ENCODE data around the gene ENPP3.

DNA sequence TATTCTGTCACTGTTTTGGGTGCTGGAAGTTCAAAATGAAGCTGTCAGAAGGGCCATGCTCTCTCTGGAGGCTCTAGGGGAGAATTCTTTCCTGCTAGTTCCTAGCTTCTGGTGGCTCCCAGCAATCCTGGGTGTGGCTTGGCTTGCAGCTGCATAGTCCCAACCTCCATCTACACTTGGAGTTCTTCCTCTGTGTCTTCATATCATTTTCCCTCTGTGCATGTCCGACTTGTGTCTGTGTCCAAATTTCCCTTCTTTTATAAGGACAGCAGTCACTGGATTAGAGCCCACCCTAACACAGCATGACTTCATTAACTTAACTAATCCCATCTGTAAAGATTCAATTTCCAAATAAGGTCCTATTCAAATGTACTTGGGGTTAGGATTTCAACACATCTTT is 147.5 kb downstream of the ENPP3 start:
- no peak for TF ChIP-seq LEF1 (IDR thresholded peaks at IDR 0.05; ENCODE audit: borderline replicate concordance)
- no peak for TF ChIP-seq HDGF (IDR thresholded peaks at IDR 0.05; ENCODE audit: borderline replicate concordance)
- no peak for TF ChIP-seq SUZ12 (IDR thresholded peaks at IDR 0.05)
- no peak for TF ChIP-seq NFRKB (IDR thresholded peaks at IDR 0.05)
- no peak for TF ChIP-seq TARDBP (IDR thresholded peaks at IDR 0.05)
- TF ChIP-seq SP1 (IDR thresholded peaks at IDR 0.05) = no peak
- no peak for TF ChIP-seq FOXM1 (IDR thresholded peaks at IDR 0.05; ENCODE audit: borderline replicate concordance)

All from HEK293T (cell line).